LNCAP (cell line): ENCODE measurements around the gene MYCBP2.

ENCODE experiments used
- CTCF ChIP-seq: fragments of 450-650 bp; IDR thresholded peaks from 2 replicates; pipeline ENCODE4 v1.5.1; 2017; ENCODE audit warnings: mild to moderate bottlenecking

MYCBP2 gene

GRCh38 chr13:77143431-77143830 is 183.5 kb downstream of the MYCBP2 start:
- no peak for TF ChIP-seq CTCF

- no peak for TF ChIP-seq CTCF
These were observed 187.6 kb downstream of the MYCBP2 start for GRCh38 chr13:77139306-77139705.

GRCh38 chr13:77138813-77139212 is 188.1 kb downstream of the MYCBP2 start:
- no peak for TF ChIP-seq CTCF

- TF ChIP-seq CTCF: no peak
These were observed 189.9 kb downstream of the MYCBP2 start for GRCh38 chr13:77136902-77137420.

GRCh38 chr13:77124423-77124822 is 202.5 kb downstream of the MYCBP2 start:
- no peak for TF ChIP-seq CTCF

- TF ChIP-seq CTCF: no peak
These were observed 208.8 kb downstream of the MYCBP2 start for GRCh38 chr13:77118134-77118533.

- no peak for TF ChIP-seq CTCF
These were observed 212.6 kb downstream of the MYCBP2 start for GRCh38 chr13:77114271-77114670.

GRCh38 chr13:77113496-77113895 is 213.4 kb downstream of the MYCBP2 start:
- no peak for TF ChIP-seq CTCF
